ENCODE measurements around the gene CCT8L2.
"Not testable (repeated sequence)": the region's sequence is repeated elsewhere in the genome, so short reads cannot be mapped to it uniquely, and the experiment has no call there.

The CCT8L2 gene, protein sequence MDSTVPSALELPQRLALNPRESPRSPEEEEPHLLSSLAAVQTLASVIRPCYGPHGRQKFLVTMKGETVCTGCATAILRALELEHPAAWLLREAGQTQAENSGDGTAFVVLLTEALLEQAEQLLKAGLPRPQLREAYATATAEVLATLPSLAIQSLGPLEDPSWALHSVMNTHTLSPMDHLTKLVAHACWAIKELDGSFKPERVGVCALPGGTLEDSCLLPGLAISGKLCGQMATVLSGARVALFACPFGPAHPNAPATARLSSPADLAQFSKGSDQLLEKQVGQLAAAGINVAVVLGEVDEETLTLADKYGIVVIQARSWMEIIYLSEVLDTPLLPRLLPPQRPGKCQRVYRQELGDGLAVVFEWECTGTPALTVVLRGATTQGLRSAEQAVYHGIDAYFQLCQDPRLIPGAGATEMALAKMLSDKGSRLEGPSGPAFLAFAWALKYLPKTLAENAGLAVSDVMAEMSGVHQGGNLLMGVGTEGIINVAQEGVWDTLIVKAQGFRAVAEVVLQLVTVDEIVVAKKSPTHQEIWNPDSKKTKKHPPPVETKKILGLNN

GRCh38 chr22:16592710-16593109, at the start of gene CCT8L2:
CCT8L2 (minus strand) TSS chr22:16592810; CDS start chr22:16592550, 260 bp downstream.
- not testable (repeated sequence) for TF ChIP-seq CTCF (IDR thresholded peaks at IDR 0.05)

DNA sequence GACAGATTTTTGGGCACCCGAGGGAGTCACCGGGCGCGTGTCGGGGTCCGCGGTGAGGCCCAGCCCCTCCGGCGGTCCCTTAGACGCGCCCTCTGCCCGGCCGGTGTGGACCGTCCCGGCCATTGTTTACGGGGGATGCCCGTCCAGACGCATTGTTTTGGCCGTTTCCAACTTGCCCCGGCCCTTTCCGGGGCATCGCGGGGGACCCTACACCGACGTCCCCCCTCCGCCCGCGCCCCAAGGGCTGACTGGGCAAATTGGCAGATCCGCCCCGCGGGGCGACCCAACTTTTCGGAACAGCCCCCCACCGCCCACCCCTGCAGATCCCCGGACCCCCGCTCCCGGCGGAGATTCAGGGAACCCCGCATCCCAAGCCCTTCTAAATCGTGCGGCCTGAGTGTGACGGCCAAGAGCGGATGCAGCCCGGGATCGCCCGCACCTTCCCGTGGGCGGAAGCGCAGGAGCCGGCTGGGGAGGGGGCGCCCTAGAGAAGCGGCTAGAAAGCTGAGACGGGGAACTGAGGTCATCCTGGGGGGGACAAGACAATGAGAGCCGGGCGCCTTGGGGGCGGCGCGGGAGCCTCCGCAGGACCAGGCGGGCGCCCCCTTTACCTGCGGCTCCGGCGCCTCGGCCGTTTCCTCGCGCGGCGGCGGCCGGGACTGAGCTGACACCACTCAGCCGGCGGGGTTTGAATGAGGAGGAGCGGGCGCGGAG, 17.1 kb upstream of the CCT8L2 start:
- TF ChIP-seq CTCF (IDR thresholded peaks at IDR 0.05): no peak

DNA sequence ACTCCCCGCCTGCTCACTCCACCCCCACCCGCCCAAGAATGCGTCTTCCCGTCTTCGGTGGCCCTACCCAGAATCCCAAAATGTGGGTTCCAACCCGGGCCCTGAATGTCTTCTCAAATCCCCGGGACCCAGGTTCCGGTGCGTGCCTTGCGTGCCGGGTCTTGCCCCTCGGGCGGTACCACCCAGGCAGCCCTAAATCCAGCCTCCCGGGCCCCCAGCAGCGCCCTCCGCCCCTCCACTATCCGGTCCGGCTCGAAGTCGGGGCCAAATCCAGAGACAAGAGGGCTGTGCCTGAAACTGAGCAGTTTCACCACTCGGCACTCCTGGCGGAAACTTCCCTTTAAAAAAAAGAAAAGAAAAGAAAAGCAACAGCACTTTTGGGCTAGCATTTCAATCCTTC, 16.3 kb upstream of the CCT8L2 start:
- TF ChIP-seq CTCF (IDR thresholded peaks at IDR 0.05): no peak

GRCh38 chr22:16603448-16603768, 10.8 kb upstream of the CCT8L2 start:
- no peak for TF ChIP-seq CTCF (IDR thresholded peaks at IDR 0.05)

- TF ChIP-seq CTCF (IDR thresholded peaks at IDR 0.05): no peak
Observed at GRCh38 chr22:16601437-16602223, 9.0 kb upstream of the CCT8L2 start.

GRCh38 chr22:16594026-16594425, 1.4 kb upstream of the CCT8L2 start:
- no peak for TF ChIP-seq CTCF (IDR thresholded peaks at IDR 0.05)

- no peak for TF ChIP-seq CTCF (IDR thresholded peaks at IDR 0.05)
Observed at GRCh38 chr22:16586991-16587390, 5.6 kb downstream of the CCT8L2 start.

Data from LNCAP (cell line).